NCI-H345 treated with DMSO at 0.1 percent for 48 hours (cell line): ENCODE data around the gene KCNJ11.
A peak's percentile ranks its signal among the peaks of the same experiment; 100 is the strongest.

Experiments used
- DNase-seq: peaks from one replicate; lab custom pipeline; 2025; ENCODE audit not compliant: unreplicated experiment; lab: John Stamatoyannopoulos, UW

The KCNJ11 gene

GRCh38 chr11:17369094-17369493, 19.4 kb downstream of the KCNJ11 start:
- no peak for DNase-seq

GRCh38 chr11:17368551-17368950, 19.9 kb downstream of the KCNJ11 start:
- no peak for DNase-seq

DNA sequence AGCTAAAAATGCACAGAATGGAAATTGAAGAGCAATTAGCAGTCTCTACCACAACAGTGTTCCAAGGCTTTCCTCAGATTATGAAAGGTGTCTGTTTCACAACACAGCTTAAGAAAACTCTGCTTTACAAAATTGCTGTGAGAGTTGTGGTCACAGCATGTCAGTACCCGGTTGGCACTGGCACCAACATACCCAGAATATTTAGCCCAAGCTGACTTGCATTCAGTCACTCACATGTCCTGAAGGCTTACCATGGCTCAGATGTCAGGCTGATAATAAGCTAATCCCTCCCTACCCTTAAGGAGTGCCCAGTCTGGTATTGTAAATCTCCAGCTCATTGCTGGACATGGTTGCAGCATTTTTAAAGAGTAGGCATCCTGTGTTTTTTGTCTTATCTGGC, 22.0 kb downstream of the KCNJ11 start:
- no peak for DNase-seq

DNA sequence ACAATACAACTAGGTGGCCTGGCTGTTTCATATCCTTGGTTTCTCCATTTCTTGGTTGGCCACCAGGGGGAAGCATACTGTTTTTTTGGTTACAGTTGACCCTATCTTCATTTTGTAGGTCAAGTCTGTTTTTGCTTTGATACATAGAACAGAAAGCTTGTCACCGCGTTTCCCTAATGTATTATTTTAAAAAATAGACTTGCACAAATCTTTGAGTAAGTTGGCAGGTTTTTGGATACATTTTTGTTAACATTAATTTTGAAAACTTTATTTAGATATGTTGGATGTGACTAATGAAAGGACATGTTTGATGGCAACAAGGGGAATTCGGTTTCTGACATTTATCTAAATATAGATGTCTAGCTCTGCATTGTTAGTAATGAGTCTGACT, 33.9 kb downstream of the KCNJ11 start:
- peak; percentile 75 for DNase-seq

- DNase-seq, result peak; percentile 50
Measured at GRCh38 chr11:17353821-17354600, 34.4 kb downstream of the KCNJ11 start.

GRCh38 chr11:17352950-17353820, 35.3 kb downstream of the KCNJ11 start:
- peak; percentile 51 for DNase-seq

- DNase-seq, result no peak
Measured at GRCh38 chr11:17351510-17352176, 36.8 kb downstream of the KCNJ11 start, which contains the start of gene NCR3LG1. Gene NCR3LG1 (plus strand): TSS chr11:17351800. CDS start chr11:17351970, 170 bp downstream.

DNA sequence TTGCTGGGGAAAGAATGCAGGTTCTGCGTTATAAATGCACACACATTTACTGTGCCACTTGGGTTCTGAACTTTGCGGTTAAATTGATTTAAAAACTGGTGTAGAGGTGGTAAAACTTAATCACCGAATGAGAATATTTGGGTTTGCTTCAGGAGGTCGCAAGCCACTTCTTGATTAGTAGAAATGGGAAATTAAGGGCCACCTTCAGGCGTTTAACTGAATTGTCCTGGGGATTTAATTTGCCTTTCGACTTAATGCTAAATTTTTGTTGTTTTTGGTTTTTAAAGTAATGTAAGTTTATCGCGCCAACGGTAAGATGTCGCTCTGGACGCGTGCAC, 37.3 kb downstream of the KCNJ11 start:
- no peak for DNase-seq

DNA sequence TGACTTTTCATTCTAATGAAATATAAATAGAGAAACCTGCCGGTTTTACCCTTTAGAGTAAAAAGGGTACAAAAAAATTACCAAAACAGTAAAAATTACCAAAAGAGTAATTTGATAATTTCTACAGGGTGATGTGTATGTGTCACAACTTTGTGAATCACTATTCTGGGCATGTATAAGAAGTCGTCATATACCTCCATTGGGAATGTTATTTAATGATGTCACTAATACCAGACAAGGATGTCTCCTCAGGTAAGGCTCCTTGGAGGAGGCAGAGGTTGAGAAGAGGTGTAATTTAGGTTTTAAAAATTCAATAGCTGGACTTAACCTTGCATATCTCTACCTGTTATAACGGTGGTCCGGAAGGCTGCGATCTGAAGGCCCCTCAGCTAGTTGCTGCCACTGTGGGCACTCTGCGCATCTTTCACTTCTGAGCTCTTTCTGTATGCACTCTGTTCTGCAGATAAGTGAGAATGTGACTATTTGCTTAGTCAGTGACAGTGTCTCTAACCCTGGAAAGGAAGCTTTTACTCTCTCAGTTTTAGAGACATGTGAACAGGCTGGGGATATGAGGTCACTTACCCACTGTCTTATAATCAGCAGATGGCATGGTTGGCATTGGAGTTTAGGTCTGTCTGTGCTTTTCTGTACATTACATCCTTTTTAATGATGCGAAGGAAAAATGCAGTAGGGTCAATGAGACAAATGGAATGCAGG, 37.8 kb downstream of the KCNJ11 start:
- no peak for DNase-seq

- DNase-seq, result no peak
Measured at GRCh38 chr11:17347676-17348075, 40.8 kb downstream of the KCNJ11 start.

- DNase-seq, result no peak
Measured at GRCh38 chr11:17343907-17344306, 44.6 kb downstream of the KCNJ11 start.

DNA sequence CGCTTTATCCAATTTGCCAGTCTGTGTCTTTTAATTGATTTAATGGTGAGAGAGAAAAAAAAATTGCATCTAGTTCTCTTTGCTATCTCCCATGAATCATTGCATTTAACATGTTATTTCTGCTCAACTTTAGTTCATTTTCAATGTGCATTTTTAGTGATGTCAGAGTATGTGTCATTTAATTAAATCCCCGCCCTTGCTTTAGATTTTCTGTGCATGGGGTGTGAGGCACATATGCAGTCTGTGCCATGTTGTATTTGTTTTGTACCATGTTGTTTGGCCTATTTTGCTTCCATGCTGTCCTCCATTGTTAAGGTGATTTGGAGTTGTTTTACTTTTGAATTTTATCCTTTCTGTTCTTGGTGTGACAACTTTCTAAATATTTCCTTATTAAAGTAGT, 45.2 kb downstream of the KCNJ11 start:
- DNase-seq, result no peak
